DND-41 (cell line): ENCODE data around the gene NEUROD2.

Experiments
- EZH2 ChIP-seq: IDR thresholded peaks from 3 replicates; pipeline ENCODE4 v1.6.1; 2012; ENCODE audit warnings: borderline replicate concordance, low read depth, mild to moderate bottlenecking, moderate library complexity, low read length, inconsistent platforms; ENCODE audit not compliant: severe bottlenecking
- TF ChIP-seq, protein P1 (sequence below): IDR thresholded peaks from 2 replicates; pipeline ENCODE4 v1.5.1; 2012; ENCODE audit warnings: borderline replicate concordance, low read length, moderate library complexity, mild to moderate bottlenecking; ENCODE audit not compliant: poor library complexity, severe bottlenecking; ENCODE audit errors: extremely low read depth

DNA sequence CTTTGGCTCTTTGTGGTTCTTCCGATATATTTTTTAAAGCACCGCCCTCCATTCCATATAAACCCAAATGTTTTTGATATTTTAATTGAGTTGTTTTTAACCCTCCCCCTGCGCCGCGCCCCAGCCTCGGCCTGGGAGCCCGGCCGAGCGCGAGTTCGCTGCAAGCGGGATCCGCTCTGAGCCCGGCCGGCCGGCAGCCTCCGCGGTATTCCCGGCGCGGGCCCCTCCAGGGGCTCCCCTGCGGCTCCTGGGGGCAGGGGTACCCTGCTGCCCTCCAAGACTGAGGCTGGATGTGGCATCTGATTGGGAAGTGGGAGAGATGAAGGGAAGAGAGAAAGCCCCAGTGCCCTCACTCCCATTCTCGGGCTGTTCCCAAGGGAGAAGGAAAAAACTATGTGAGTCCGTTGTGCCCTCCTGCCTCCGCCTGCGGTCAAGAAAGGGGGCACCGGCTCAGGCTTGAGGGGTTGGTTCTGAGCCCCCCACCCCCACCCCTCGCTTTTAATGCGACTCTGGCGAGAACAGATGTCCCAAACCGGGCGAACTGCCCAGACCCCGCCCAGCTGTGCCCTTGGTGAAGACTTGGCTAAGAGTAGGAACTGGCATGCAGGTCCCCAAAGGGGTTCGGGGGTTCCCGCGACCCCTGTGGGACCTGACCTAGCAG lies 8.6 kb downstream of the NEUROD2 start:
- TF ChIP-seq, protein P1, sequence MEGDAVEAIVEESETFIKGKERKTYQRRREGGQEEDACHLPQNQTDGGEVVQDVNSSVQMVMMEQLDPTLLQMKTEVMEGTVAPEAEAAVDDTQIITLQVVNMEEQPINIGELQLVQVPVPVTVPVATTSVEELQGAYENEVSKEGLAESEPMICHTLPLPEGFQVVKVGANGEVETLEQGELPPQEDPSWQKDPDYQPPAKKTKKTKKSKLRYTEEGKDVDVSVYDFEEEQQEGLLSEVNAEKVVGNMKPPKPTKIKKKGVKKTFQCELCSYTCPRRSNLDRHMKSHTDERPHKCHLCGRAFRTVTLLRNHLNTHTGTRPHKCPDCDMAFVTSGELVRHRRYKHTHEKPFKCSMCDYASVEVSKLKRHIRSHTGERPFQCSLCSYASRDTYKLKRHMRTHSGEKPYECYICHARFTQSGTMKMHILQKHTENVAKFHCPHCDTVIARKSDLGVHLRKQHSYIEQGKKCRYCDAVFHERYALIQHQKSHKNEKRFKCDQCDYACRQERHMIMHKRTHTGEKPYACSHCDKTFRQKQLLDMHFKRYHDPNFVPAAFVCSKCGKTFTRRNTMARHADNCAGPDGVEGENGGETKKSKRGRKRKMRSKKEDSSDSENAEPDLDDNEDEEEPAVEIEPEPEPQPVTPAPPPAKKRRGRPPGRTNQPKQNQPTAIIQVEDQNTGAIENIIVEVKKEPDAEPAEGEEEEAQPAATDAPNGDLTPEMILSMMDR: no peak
- TF ChIP-seq EZH2: no peak
